Stimulated activated naive CD8-positive, alpha-beta T cell treated with anti-CD3 and anti-CD28 coated beads, Interleukin-15, amount 100 ng/mL, for 72 hours (primary cell): ENCODE measurements around the gene BCL7C.
A peak's percentile ranks its signal among the peaks of the same experiment; 100 is the strongest.

Experiments used
- ATAC-seq: fragments of 150-1000 bp; cut with Tn5 transposase; 2 replicates; pipeline ENCODE4 v1.10.0; 2021; ENCODE audit warnings: mild to moderate bottlenecking, moderate library complexity
- DNase-seq, 2 donors: peaks; one replicate each; pipeline ENCODE4 v3.0.0; 2021 to 2022
- H3K27ac Mint-ChIP-seq, 2 donors: one replicate each; pipeline ENCODE4 v1.8.0; 2022; ENCODE audit warnings: mild to moderate bottlenecking in 2 of 2, mixed read lengths in 2 of 2, moderate library complexity in 2 of 2
- H3K27me3 Mint-ChIP-seq: one replicate; pipeline ENCODE4 v1.8.0; 2022; ENCODE audit warnings: mixed read lengths
- H3K4me1 Mint-ChIP-seq: one replicate; pipeline ENCODE4 v1.8.0; 2022; ENCODE audit warnings: mild to moderate bottlenecking, mixed read lengths
- H3K4me3 Mint-ChIP-seq, 2 donors: one replicate each; pipeline ENCODE4 v1.8.0; 2022; ENCODE audit warnings: mild to moderate bottlenecking in 2 of 2, mixed read lengths in 2 of 2, moderate library complexity in 1 of 2
- H3K9me3 Mint-ChIP-seq, 2 donors: one replicate each; pipeline ENCODE4 v1.8.0; 2022; ENCODE audit warnings: mixed read lengths in 2 of 2

The BCL7C gene

GRCh38 chr16:30924913-30925631 lies 31.2 kb upstream of the BCL7C start:
- Mint-ChIP-seq H3K27me3 (no peaks in the 10 kb centered on the region), H3K4me3 (peak overlapping the region; percentile 85 to 87), H3K9me3 (no peaks in the 10 kb centered on the region), H3K4me1 (peaks cover 44% of the 10 kb centered on the region), H3K27ac (peak overlapping the region in 1 of 2 donors; percentile 6)
- DNase-seq (no peak), ATAC-seq (no peak)

- no peak for DNase-seq
- Mint-ChIP-seq H3K27ac (peak overlapping the region in 1 of 2 donors; percentile 91), H3K27me3 (no peaks in the 10 kb centered on the region), H3K4me3 (peak overlapping the region; percentile 85 to 87), H3K9me3 (no peaks in the 10 kb centered on the region), H3K4me1 (peaks cover 44% of the 10 kb centered on the region)
- no peak for ATAC-seq
Observed at GRCh38 chr16:30924076-30924912, 30.4 kb upstream of the BCL7C start.

- H3K9me3 Mint-ChIP-seq: no peaks in the 10 kb centered on the region
- H3K4me3 Mint-ChIP-seq: peak within 1 kb of the TSS; percentile 97 to 98
- H3K27me3 Mint-ChIP-seq: no peaks in the 10 kb centered on the region
- peaks cover 44% of the 10 kb centered on the region for H3K4me1 Mint-ChIP-seq
- H3K27ac Mint-ChIP-seq: peak within 1 kb of the TSS; percentile 100
- ATAC-seq (peak; percentile 2), DNase-seq (peak in 1 of 2 donors; percentile 39)
Observed at GRCh38 chr16:30923554-30924075, 29.7 kb upstream of the BCL7C start, which contains the start of gene FBXL19. Gene FBXL19, plus strand, starts transcription at chr16:30923572. Its CDS starts 2,183 bp downstream, at chr16:30925755.

- H3K27ac Mint-ChIP-seq: peak overlapping the region; percentile 100
- H3K27me3 Mint-ChIP-seq: no peaks in the 10 kb centered on the region
- peaks cover 44% of the 10 kb centered on the region for H3K4me1 Mint-ChIP-seq
- DNase-seq: peak; percentile 93 to 96
- peak; percentile 84 for ATAC-seq
- H3K4me3 Mint-ChIP-seq: peak overlapping the region; percentile 97 to 98
- H3K9me3 Mint-ChIP-seq: no peaks in the 10 kb centered on the region
Observed at GRCh38 chr16:30922960-30923535, 29.2 kb upstream of the BCL7C start.

- ATAC-seq: peak; percentile 86
- Mint-ChIP-seq H3K27me3 (no peaks in the 10 kb centered on the region), H3K4me3 (peak overlapping the region; percentile 97 to 98), H3K4me1 (peaks cover 44% of the 10 kb centered on the region), H3K27ac (peak overlapping the region; percentile 100), H3K9me3 (no peaks in the 10 kb centered on the region)
- peak; percentile 99 to 100 for DNase-seq
Observed at GRCh38 chr16:30922420-30922959, 28.6 kb upstream of the BCL7C start.

DNA sequence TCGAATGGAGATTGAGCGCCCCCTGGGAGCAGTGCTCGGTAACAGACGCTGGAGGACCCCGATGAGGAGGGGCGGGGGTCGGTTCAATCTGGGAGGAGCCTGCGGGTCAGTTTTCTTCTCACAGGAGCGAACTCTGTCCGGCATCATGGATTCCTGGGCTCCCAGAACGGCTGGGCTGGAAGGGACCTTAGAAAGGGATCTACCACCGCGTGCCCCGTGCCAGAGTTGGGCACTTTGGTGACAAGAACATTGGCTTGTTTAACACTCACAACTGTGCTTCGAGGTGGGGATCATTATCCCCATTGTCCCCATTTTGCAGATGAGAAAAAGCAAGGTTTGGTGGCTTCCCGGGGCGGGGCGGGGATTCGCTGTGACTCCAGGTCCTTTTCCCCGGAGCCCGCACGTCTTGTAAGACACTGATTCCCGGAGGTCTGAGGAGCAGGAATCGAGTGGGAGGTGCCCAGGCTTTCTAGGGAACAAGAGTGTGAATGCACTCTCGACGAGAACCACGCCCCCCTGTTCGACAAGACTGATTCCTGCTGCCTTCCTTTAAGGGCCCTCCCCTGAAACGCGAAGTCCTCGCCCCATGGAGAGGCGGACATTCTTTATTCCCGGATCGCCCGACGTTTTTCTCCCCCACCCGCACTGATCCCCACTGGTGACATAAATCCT lies 28.0 kb upstream of the BCL7C start:
- peak overlapping the region; percentile 88 to 97 for H3K27ac Mint-ChIP-seq
- ATAC-seq: peak; percentile 11
- no peaks in the 10 kb centered on the region for H3K27me3 Mint-ChIP-seq
- H3K9me3 Mint-ChIP-seq: no peaks in the 10 kb centered on the region
- peak overlapping the region; percentile 97 to 98 for H3K4me3 Mint-ChIP-seq
- peak; percentile 87 to 88 for DNase-seq
- peaks cover 39% of the 10 kb centered on the region for H3K4me1 Mint-ChIP-seq

DNA sequence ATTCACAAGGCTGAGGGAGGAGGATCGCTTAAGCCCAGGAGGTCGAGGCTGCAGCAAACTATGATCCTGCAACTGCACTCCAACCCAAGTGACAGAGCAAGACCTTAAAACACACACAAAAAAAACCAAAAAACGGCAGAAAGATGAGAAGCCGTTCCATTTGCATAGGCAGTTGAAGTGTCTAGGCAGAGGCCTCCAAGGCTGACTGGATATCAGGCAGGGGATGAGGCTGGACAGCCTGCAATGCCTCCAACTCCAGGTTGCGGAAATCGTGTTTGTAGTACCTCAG lies 27.5 kb upstream of the BCL7C start:
- H3K4me1 Mint-ChIP-seq: peaks cover 34% of the 10 kb centered on the region
- no peaks in the 10 kb centered on the region for H3K27me3 Mint-ChIP-seq

GRCh38 chr16:30920891-30921290 lies 27.0 kb upstream of the BCL7C start:
- Mint-ChIP-seq H3K9me3 (no peaks in the 10 kb centered on the region), H3K4me3 (peak overlapping the region; percentile 97 to 98), H3K27ac (no peak overlapping the region), H3K4me1 (peaks cover 29% of the 10 kb centered on the region), H3K27me3 (no peaks in the 10 kb centered on the region)
- DNase-seq (no peak), ATAC-seq (no peak)

More for the DNA sequence above, 27.5 kb upstream of the BCL7C start:
- peak overlapping the region in 1 of 2 donors; percentile 89 for H3K27ac Mint-ChIP-seq
- DNase-seq (no peak), ATAC-seq (no peak)
- H3K4me3 Mint-ChIP-seq: peak overlapping the region; percentile 97 to 98
- H3K9me3 Mint-ChIP-seq: no peaks in the 10 kb centered on the region

DNA sequence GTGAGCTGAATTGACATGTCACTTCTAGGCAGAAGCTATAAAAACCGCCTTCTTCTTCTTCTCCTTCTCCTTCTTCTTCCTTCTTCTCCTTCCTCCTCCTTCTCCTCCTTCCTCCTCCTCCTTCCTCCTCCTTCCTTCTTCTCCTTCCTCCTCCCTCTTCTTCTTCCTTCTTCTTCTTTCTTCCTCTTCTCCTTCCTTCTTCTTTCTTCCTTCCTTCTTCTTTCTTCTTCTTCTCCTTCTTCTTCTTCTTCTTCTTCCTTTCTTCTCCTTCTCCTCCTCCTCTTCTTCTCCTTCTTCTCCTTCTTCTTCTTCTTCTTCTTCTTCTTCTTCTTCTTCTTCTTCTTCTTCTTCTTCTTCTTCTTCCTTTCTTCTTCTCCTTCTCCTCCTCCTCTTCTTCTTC lies 24.7 kb upstream of the BCL7C start:
- Mint-ChIP-seq H3K9me3 (no peaks in the 10 kb centered on the region), H3K27ac (no peak overlapping the region), H3K27me3 (no peaks in the 10 kb centered on the region), H3K4me1 (peaks cover 17% of the 10 kb centered on the region), H3K4me3 (no peak overlapping the region)
- no peak for DNase-seq
- no peak for ATAC-seq

DNA sequence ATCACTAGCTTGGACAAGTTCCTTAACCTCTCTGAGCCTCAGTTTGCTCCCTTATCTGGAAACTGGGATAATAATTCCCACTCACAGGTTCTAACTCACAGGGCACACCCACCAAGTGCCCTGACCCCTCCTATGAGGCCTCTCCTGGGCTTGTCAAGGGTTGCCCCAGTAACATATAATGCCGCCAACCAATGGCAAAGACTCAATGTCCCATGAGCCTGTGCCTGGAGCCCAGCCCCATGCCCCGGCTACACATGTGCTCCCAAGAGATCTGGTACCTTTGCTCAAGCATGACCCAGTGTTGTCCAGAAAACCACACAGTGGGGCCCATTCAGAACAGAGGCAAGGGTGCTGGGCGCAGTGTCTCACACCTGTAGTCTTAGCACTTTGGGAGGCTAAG lies 21.0 kb upstream of the BCL7C start:
- ATAC-seq (no peak), DNase-seq (no peak)
- no peaks in the 10 kb centered on the region for H3K4me1 Mint-ChIP-seq
- H3K9me3 Mint-ChIP-seq: no peaks in the 10 kb centered on the region
- no peak overlapping the region for H3K4me3 Mint-ChIP-seq
- no peaks in the 10 kb centered on the region for H3K27me3 Mint-ChIP-seq
- no peak overlapping the region for H3K27ac Mint-ChIP-seq

DNA sequence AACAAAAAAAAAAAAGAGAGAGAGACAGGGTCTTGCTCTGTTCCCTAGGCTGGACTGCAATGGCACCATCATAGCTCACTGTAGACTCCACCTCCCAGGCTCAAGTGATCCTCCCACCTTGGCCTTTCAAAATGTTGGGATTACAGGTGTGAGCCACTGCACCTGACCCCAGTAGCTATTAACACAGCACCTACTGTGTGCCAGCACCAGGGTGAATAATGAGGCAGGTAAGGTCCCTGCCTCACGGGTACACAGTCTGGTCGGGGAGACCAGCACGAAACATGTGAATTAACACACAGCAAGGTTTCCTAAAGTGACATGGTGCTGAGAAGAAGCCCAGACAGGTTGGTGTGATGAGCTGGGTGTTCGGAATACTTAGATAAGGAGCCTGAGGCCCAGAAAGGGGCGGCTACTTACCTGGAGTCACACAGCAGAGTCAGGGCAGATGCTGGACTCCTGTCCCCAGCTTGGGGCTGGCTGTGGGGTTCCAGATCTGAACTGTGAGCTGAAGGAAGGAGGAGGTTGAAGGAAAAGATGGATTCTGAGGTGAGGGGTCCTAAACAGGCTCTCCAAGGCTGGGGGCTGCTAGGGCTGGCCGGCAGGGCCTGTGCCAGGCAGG lies 19.0 kb upstream of the BCL7C start:
- Mint-ChIP-seq H3K4me1 (no peaks in the 10 kb centered on the region), H3K27ac (no peak overlapping the region), H3K4me3 (no peak overlapping the region), H3K9me3 (no peaks in the 10 kb centered on the region), H3K27me3 (no peaks in the 10 kb centered on the region)
- DNase-seq: no peak
- no peak for ATAC-seq

DNA sequence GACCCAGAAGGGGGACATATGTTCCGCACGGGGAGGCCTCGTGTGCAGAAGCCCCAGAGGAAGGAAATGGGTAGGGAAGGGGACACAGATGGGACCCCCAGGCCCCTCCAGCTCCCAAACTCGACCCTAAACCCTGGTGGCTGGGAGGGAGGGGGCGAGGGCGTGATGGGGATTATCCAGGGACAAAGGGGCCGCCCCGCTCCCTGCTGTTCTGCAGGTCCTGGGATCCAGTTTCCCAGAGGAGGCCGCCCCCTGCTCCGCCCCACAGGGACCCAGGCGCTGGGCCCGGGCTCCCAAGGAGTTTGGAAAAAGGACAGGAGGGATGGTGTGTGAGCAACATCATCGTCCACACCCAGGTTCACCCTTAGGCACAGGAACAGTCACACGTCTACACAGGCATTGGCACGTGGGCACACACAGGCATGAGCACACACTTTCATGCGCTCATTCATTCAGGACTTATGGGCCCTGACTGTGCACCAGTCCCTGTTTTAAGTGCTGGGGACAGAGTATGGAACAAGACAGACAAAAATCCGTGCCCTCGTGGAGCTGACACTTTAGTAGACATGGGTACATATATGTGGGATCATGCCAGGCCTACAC lies 16.7 kb upstream of the BCL7C start:
- Mint-ChIP-seq H3K4me1 (no peaks in the 10 kb centered on the region), H3K27ac (no peak overlapping the region), H3K27me3 (no peaks in the 10 kb centered on the region), H3K4me3 (no peak overlapping the region), H3K9me3 (no peaks in the 10 kb centered on the region)
- ATAC-seq: peak; percentile 9
- no peak for DNase-seq

DNA sequence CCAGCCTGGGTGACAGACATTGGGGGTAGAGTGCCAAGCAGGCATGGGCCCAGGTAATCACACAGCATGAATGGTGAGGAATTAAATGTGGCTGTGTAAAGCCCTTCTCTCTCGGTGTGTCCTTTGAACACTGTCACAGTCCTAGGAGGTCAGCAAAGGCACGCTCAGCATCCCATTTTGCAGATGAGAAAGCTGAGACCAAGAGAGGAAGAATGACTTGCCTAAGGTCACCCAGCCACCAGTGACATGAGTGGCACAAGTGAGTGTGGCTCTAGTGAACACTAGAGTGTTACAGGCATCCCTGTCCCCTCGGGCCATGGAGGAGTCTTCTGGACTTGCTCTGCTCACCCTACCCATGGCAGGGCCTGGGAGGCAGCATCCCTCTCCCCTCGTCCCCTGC lies 13.2 kb upstream of the BCL7C start:
- no peak for DNase-seq
- Mint-ChIP-seq H3K9me3 (peaks cover 4 to 8% of the 10 kb centered on the region in 2 donors), H3K27me3 (no peaks in the 10 kb centered on the region), H3K4me3 (no peak overlapping the region), H3K4me1 (peaks cover 17% of the 10 kb centered on the region), H3K27ac (no peak overlapping the region)
- ATAC-seq: no peak

DNA sequence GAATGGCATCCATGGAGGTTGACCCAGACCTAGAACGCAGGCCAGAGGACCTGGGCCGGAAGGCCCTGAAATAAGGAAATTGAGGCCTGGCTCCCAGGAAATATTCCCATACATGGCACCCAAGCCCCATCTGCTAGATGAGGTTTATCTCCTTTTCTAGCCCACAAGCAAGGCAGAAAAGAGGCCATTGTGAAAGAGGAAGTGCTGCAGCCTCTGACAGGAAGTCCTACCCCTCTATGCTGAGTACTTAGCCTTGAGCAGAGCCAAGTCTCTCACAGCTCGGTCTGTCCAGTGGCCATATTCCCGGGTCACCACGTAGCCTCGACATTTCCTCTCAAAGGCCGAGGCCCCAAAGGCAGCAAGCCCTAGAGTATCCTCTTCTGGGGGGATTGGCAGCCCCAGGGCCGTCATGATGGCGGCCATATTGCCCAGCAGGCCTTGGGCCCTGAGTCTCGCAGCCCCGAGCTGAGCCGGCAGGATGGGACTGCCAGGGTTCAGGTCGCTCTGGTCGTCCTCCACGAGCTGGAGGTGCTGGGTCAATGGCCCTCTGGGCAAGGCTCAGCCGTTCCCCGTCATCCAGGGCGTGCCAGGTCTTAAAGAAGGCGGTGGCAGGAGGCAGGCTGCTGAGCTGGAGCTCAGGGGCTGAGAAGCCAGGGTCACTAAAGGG lies 10.4 kb upstream of the BCL7C start:
- no peak for ATAC-seq
- Mint-ChIP-seq H3K9me3 (peaks cover 4 to 8% of the 10 kb centered on the region in 2 donors), H3K27me3 (no peaks in the 10 kb centered on the region), H3K27ac (peak overlapping the region in 1 of 2 donors; percentile 98), H3K4me3 (peak overlapping the region in 1 of 2 donors; percentile 67), H3K4me1 (peaks cover 26% of the 10 kb centered on the region)
- no peak for DNase-seq
